OCI-LY3 (cell line): ENCODE data around the gene PRDM2.

Experiments used
- H2AFZ ChIP-seq: fragments of 200-600, 300-600 bp; shearing (Covaris generic); 2 replicates; pipeline ENCODE4 v1.6.0; 2014; ENCODE audit warnings: antibody characterized with exemption, low read depth, low read length
- H3K27ac ChIP-seq: fragments of 200-600, 300-600 bp; sonication (generic); 2 replicates; pipeline ENCODE4 v1.5.1; 2014; ENCODE audit warnings: mild to moderate bottlenecking, low read length, moderate library complexity, mixed read lengths
- H3K27me3 ChIP-seq: fragments of 200-600, 300-600 bp; sonication (generic); 2 replicates; pipeline ENCODE4 v1.6.1; 2014; ENCODE audit warnings: low read depth, low read length, mixed read lengths
- H3K36me3 ChIP-seq: fragments of 200-600, 300-600 bp; sonication (generic); replicated peaks from 2 replicates; pipeline ENCODE3; 2014; ENCODE audit warnings: low read depth, low read length, mixed read lengths
- H3K4me1 ChIP-seq: fragments of 300-600, 200-600 bp; sonication (generic); 2 replicates; pipeline ENCODE4 v1.6.1; 2014; ENCODE audit warnings: low read length, mixed read lengths
- H3K4me2 ChIP-seq: fragments of 200-600, 300-600 bp; sonication (generic); 2 replicates; pipeline ENCODE4 v1.6.1; 2014; ENCODE audit warnings: low read length, mixed read lengths
- H3K4me3 ChIP-seq: fragments of 300-600, 200-600 bp; sonication (generic); 2 replicates; pipeline ENCODE4 v1.5.1; 2014; ENCODE audit warnings: antibody characterized with exemption, mild to moderate bottlenecking, low read length, moderate library complexity
- H3K79me2 ChIP-seq: fragments of 300-600, 200-600 bp; shearing (Covaris generic); 2 replicates; pipeline ENCODE4 v1.6.1; 2014; ENCODE audit warnings: mild to moderate bottlenecking, low read length, mixed read lengths
- H3K9ac ChIP-seq: fragments of 300-600, 200-600 bp; shearing (Covaris generic); 2 replicates; pipeline ENCODE4 v1.6.0; 2014; ENCODE audit warnings: mild to moderate bottlenecking, low read length, moderate library complexity
- H3K9me3 ChIP-seq: fragments of 200-600, 300-600 bp; shearing (Covaris generic); 2 replicates; pipeline ENCODE4 v1.6.1; 2014; ENCODE audit warnings: low read length, mixed read lengths; ENCODE audit not compliant: insufficient read depth
- H4K20me1 ChIP-seq: fragments of 200-600, 300-600 bp; sonication (generic); 2 replicates; pipeline ENCODE4 v1.6.1; 2016; ENCODE audit warnings: low read length, mixed read lengths; ENCODE audit not compliant: insufficient read depth
- EZH2phosphoT487 ChIP-seq: fragments of 200-600 bp; shearing (Covaris generic); IDR thresholded peaks from 2 replicates; pipeline ENCODE4 v1.6.1; 2018; ENCODE audit warnings: antibody characterized with exemption, mixed run types, low read depth
- TF ChIP-seq, protein P1 (sequence below): fragments of 200-600, 300-600 bp; sonication (generic); IDR thresholded peaks from 2 replicates; pipeline ENCODE4 v1.5.1; 2014; ENCODE audit warnings: antibody characterized with exemption, low read length, low read depth

Gene PRDM2

GRCh38 chr1:13763991-13764390, 64.0 kb downstream of the PRDM2 start:
- Histone ChIP-seq H3K4me2 (no peak overlapping the region), H3K36me3 (peaks cover 17% of the 10 kb centered on the region), H3K4me3 (no peak overlapping the region), H3K79me2 (peaks cover 100% of the 10 kb centered on the region), H3K9ac (no peak overlapping the region), H3K4me1 (peaks cover 45% of the 10 kb centered on the region), H3K27ac (no peak overlapping the region), H4K20me1 (peaks cover 94% of the 10 kb centered on the region), H3K27me3 (no peaks in the 10 kb centered on the region), H2AFZ (no peak overlapping the region), H3K9me3 (no peaks in the 10 kb centered on the region)
- TF ChIP-seq, protein P1, sequence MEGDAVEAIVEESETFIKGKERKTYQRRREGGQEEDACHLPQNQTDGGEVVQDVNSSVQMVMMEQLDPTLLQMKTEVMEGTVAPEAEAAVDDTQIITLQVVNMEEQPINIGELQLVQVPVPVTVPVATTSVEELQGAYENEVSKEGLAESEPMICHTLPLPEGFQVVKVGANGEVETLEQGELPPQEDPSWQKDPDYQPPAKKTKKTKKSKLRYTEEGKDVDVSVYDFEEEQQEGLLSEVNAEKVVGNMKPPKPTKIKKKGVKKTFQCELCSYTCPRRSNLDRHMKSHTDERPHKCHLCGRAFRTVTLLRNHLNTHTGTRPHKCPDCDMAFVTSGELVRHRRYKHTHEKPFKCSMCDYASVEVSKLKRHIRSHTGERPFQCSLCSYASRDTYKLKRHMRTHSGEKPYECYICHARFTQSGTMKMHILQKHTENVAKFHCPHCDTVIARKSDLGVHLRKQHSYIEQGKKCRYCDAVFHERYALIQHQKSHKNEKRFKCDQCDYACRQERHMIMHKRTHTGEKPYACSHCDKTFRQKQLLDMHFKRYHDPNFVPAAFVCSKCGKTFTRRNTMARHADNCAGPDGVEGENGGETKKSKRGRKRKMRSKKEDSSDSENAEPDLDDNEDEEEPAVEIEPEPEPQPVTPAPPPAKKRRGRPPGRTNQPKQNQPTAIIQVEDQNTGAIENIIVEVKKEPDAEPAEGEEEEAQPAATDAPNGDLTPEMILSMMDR, result no peak
- TF ChIP-seq EZH2phosphoT487, result no peak

DNA sequence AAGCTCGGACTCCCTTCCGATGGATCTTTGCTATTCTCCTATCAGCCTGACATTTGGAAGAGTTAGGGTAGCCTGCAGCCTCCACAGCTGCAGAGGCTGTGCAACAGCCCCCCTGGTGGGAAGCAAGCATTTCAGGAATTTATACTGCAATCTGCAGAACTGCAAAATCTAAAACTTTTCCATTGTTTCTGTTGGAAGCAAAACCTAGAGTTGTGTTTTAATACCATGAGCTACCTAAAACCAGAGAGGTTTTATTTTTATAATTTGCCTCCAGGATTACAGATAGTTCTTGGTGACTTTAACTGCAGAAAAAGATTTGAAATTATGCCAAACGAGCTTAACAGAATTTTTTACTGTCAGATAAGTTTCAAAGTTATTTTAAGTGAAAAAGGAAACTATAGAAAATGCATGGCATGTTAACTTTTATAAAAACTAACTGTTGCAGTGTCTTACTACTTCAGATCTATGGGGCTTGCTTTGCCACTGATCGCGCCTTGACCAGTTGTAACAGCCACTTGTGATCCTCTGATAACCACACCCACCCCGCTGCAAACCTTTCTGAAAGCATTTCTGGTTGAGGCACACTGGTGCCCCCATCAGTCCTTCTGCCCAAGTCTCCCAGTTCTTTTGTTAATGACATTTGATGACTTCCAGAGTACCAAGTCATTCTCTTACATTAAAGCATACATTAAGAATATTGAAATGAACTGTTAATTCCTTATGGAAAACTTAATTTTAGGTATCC, 64.8 kb downstream of the PRDM2 start:
- no peak overlapping the region for H3K4me3 ChIP-seq
- no peaks in the 10 kb centered on the region for H3K9me3 ChIP-seq
- no peak overlapping the region for H3K9ac ChIP-seq
- H3K36me3 ChIP-seq, result peaks cover 23% of the 10 kb centered on the region
- H3K27me3 ChIP-seq, result no peaks in the 10 kb centered on the region
- H2AFZ ChIP-seq, result no peak overlapping the region
- H3K4me1 ChIP-seq, result peaks cover 42% of the 10 kb centered on the region
- H3K27ac ChIP-seq, result no peak overlapping the region
- TF ChIP-seq, protein P1, result no peak
- TF ChIP-seq EZH2phosphoT487, result no peak
- H4K20me1 ChIP-seq, result peaks cover 94% of the 10 kb centered on the region
- no peak overlapping the region for H3K4me2 ChIP-seq
- peaks cover 100% of the 10 kb centered on the region for H3K79me2 ChIP-seq

GRCh38 chr1:13766592-13767564, 66.9 kb downstream of the PRDM2 start:
- Histone ChIP-seq H3K4me2 (no peak overlapping the region), H3K27me3 (no peaks in the 10 kb centered on the region), H3K36me3 (peaks cover 31% of the 10 kb centered on the region), H3K4me1 (peaks cover 26% of the 10 kb centered on the region), H3K9ac (no peak overlapping the region), H3K4me3 (no peak overlapping the region), H3K27ac (no peak overlapping the region), H2AFZ (no peak overlapping the region), H3K79me2 (peaks cover 100% of the 10 kb centered on the region), H4K20me1 (peaks cover 90% of the 10 kb centered on the region), H3K9me3 (no peaks in the 10 kb centered on the region)
- TF ChIP-seq, protein P1, result no peak
- TF ChIP-seq EZH2phosphoT487, result no peak

DNA sequence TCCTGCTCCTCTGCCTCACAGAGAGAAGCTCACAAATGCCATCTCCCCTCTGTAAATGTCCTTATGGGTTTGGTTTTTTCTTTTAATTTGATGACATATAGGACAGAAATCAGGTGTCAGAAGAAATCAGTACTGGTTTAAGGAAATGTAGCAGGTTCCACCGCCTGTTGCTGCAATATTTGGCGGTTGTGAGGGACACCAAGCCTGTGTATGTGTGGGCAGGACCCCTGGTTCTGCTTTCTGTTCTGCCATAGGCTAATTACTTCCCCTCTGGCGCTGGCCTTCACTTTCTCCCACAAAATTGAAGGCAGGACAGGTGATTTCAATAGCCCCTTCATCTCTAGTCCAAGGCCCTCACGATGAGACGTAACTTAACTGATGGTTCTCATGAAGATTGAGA, 69.2 kb downstream of the PRDM2 start:
- H3K79me2 ChIP-seq, result peaks cover 100% of the 10 kb centered on the region
- no peak overlapping the region for H3K9ac ChIP-seq
- H3K27me3 ChIP-seq, result no peaks in the 10 kb centered on the region
- no peaks in the 10 kb centered on the region for H3K9me3 ChIP-seq
- H4K20me1 ChIP-seq, result peaks cover 81% of the 10 kb centered on the region
- H3K4me1 ChIP-seq, result peaks cover 4% of the 10 kb centered on the region; the same call in 1 of the 2 replicates
- H3K4me2 ChIP-seq, result no peak overlapping the region
- peaks cover 47% of the 10 kb centered on the region for H3K36me3 ChIP-seq
- TF ChIP-seq EZH2phosphoT487, result no peak
- TF ChIP-seq, protein P1, result no peak
- H3K27ac ChIP-seq, result no peak overlapping the region
- no peak overlapping the region for H3K4me3 ChIP-seq
- H2AFZ ChIP-seq, result no peak overlapping the region
